ENCODE data around the gene ZC3H8.
A peak's percentile ranks its signal among the peaks of the same experiment; 100 is the strongest.
"Not testable (repeated sequence)": the region's sequence is repeated elsewhere in the genome, so short reads cannot be mapped to it uniquely, and the experiment has no call there.

The ZC3H8 gene

GRCh38 chr2:112254466-112255240, at the start of gene ZC3H8:
Gene ZC3H8, minus strand, starts transcription at chr2:112255042. Its CDS starts 61 bp downstream, at chr2:112254981.
- DNase-seq: peak; percentile 69

- no peak for DNase-seq
Measured at GRCh38 chr2:112304298-112304941, 49.6 kb upstream of the ZC3H8 start.

GRCh38 chr2:112301973-112302372, 47.1 kb upstream of the ZC3H8 start:
- DNase-seq: no peak

- DNase-seq: no peak
Measured at GRCh38 chr2:112301171-112301584, 46.3 kb upstream of the ZC3H8 start.

- DNase-seq: no peak
Measured at GRCh38 chr2:112296407-112296806, 41.6 kb upstream of the ZC3H8 start.

- no peak for DNase-seq
Measured at GRCh38 chr2:112295407-112296078, 40.7 kb upstream of the ZC3H8 start.

- DNase-seq: no peak
Measured at GRCh38 chr2:112293636-112294401, 39.0 kb upstream of the ZC3H8 start.

GRCh38 chr2:112290648-112291047, 35.8 kb upstream of the ZC3H8 start:
- DNase-seq: no peak

- no peak for DNase-seq
Measured at GRCh38 chr2:112290088-112290487, 35.2 kb upstream of the ZC3H8 start.

GRCh38 chr2:112283535-112283934, 28.7 kb upstream of the ZC3H8 start:
- DNase-seq: not testable (repeated sequence)

- not testable (repeated sequence) for DNase-seq
Measured at GRCh38 chr2:112282066-112282465, 27.2 kb upstream of the ZC3H8 start.

GRCh38 chr2:112277596-112278220, 22.9 kb upstream of the ZC3H8 start:
- DNase-seq: no peak

- DNase-seq: no peak
Measured at GRCh38 chr2:112276954-112277353, 22.1 kb upstream of the ZC3H8 start.

GRCh38 chr2:112275887-112276773, 21.3 kb upstream of the ZC3H8 start:
- DNase-seq: peak; percentile 58

GRCh38 chr2:112275311-112275886, 20.6 kb upstream of the ZC3H8 start, which contains the start of gene ZC3H6:
Gene ZC3H6, plus strand, starts transcription at chr2:112275597. Its CDS starts 398 bp downstream, at chr2:112275995.
- DNase-seq: peak; percentile 90

GRCh38 chr2:112273349-112273748, 18.5 kb upstream of the ZC3H8 start:
- no peak for DNase-seq

- no peak for DNase-seq
Measured at GRCh38 chr2:112272669-112273068, 17.8 kb upstream of the ZC3H8 start.

- DNase-seq: no peak
Measured at GRCh38 chr2:112268547-112268946, 13.7 kb upstream of the ZC3H8 start.

- no peak for DNase-seq
Measured at GRCh38 chr2:112262876-112263275, 8.0 kb upstream of the ZC3H8 start.

- DNase-seq: no peak
Measured at GRCh38 chr2:112260295-112260625, 5.4 kb upstream of the ZC3H8 start.

Measured in NCI-H1048 (cell line).